ENCODE results near the gene C11orf68. TPM values are rescaled to one million over a fixed set of nuclear protein-coding genes. Genes with fewer than 3 reads are reported as not detected.

The C11orf68 gene
- total RNA-seq, 1 experiment from 2014 or later = 15.7 TPM

DNA sequence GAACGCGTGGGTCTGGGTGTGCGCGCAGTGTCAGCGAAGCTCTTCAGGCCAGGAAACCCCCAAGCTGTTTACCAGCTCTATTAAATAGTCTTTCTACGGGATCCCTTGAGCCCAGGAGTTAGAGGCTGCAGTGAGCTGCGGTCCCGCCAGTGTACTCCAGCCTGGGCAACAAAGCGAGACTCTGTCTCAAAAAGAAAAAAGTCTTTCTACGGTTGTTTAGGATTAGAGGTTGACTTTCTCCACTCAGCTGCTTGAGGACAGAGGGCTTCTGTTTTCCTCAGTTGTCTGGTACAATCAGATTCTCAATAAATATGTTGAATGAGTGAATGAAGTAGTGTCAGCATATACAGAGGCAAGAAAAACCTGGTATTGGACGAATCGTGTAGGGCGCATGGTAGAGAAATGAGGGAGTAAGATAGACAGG is 43.3 kb upstream of the C11orf68 start:
- no peak overlapping the region for H2BK15ac ChIP-seq (ENCODE audit: low read depth, low read length)
- H3K18ac ChIP-seq (ENCODE audit: insufficient read length, low read depth, low read length) = no peak overlapping the region
- H3K23me2 ChIP-seq (ENCODE audit: insufficient read length, low read depth, low read length, poor library complexity, severe bottlenecking) = peaks cover 3% of the 10 kb centered on the region
- Mint-ChIP-seq H3K27me3 (ENCODE audit: low read depth) (no peaks in the 10 kb centered on the region; the same call in 1 of the 2 replicates), H3K4me3 (peak overlapping the region; percentile 93 to 94), H3K27ac (peak overlapping the region in 2 of 3 experiments; percentile 10 to 69; a peak in 4 of 7 replicates), H3K36me3 (ENCODE audit: insufficient read depth in 1 of 3, low read depth in 3 of 3) (peaks cover 26 to 44% (median 36%) of the 10 kb centered on the region in 3 experiments), H3K9me3 (no peaks in the 10 kb centered on the region; a peak in 1 of 5 replicates), H3K4me1 (peaks cover 11 to 16% of the 10 kb centered on the region in 2 experiments)
- TF ChIP-seq, protein P1, sequence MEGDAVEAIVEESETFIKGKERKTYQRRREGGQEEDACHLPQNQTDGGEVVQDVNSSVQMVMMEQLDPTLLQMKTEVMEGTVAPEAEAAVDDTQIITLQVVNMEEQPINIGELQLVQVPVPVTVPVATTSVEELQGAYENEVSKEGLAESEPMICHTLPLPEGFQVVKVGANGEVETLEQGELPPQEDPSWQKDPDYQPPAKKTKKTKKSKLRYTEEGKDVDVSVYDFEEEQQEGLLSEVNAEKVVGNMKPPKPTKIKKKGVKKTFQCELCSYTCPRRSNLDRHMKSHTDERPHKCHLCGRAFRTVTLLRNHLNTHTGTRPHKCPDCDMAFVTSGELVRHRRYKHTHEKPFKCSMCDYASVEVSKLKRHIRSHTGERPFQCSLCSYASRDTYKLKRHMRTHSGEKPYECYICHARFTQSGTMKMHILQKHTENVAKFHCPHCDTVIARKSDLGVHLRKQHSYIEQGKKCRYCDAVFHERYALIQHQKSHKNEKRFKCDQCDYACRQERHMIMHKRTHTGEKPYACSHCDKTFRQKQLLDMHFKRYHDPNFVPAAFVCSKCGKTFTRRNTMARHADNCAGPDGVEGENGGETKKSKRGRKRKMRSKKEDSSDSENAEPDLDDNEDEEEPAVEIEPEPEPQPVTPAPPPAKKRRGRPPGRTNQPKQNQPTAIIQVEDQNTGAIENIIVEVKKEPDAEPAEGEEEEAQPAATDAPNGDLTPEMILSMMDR (conservative IDR thresholded peaks at IDR 0.05) = no peak
- no peak for DNase-seq
- no peaks in the 10 kb centered on the region for H3K9me3 ChIP-seq (ENCODE audit: control insufficient read depth, low read depth, low read length)
- H3K23ac ChIP-seq (ENCODE audit: insufficient read length, low read depth, low read length) = no peak overlapping the region
- H4K20me1 ChIP-seq (ENCODE audit: control insufficient read depth, insufficient read depth, insufficient read length) = no peaks in the 10 kb centered on the region
- H2BK120ac ChIP-seq (ENCODE audit: low read depth, low read length, poor library complexity, severe bottlenecking) = no peak overlapping the region
- no peak overlapping the region for H3K4ac ChIP-seq (ENCODE audit: low read depth, low read length)
- H4K5ac ChIP-seq (ENCODE audit: insufficient read length, low read depth, low read length) = no peak overlapping the region
- H3K27me3 ChIP-seq (ENCODE audit: insufficient read depth, low read length) = no peaks in the 10 kb centered on the region
- no peak overlapping the region for H4K8ac ChIP-seq (replicated peaks; ENCODE audit: insufficient read length, low read depth, low read length)
- H3K4me2 ChIP-seq (ENCODE audit: insufficient read depth, insufficient read length, low read length) = peak overlapping the region; percentile 77
- peaks cover 3% of the 10 kb centered on the region; the same call in 1 of the 2 replicates for H3K4me1 ChIP-seq (ENCODE audit: insufficient read depth, low read length)
- no peak overlapping the region for H3K27ac ChIP-seq (ENCODE audit: insufficient read length, low read depth, low read length)
- H2AK5ac ChIP-seq (ENCODE audit: insufficient read length, low read length) = no peak overlapping the region
- no CpG with 5 or more reads among the region's 13 CpGs for WGBS (ENCODE audit: extremely low coverage, insufficient read length, low lambda C conversion rate)
- peaks cover 5% of the 10 kb centered on the region for H3K79me1 ChIP-seq (ENCODE audit: insufficient read depth, low read depth, low read length, poor library complexity, severe bottlenecking)
- H2BK20ac ChIP-seq (ENCODE audit: low read depth, low read length, poor library complexity, severe bottlenecking) = no peak overlapping the region
- peaks cover 10% of the 10 kb centered on the region; the same call in 1 of the 2 replicates for H3K79me2 ChIP-seq (ENCODE audit: insufficient read depth, low read length)
- H4K91ac ChIP-seq (ENCODE audit: insufficient read length, low read depth, low read length) = no peak overlapping the region
- no peak overlapping the region for H2AFZ ChIP-seq (ENCODE audit: low read length)
- peak overlapping the region; percentile 6 for H3K9ac ChIP-seq (ENCODE audit: extremely low read depth, insufficient read length, low read length)
- no peak overlapping the region for H2BK12ac ChIP-seq (ENCODE audit: insufficient read length, low read depth, low read length)
- no peak overlapping the region for H3K56ac ChIP-seq (ENCODE audit: insufficient read length, low read depth, low read length)
- H3K14ac ChIP-seq (ENCODE audit: insufficient read depth, low read length) = no peak overlapping the region
- no peak overlapping the region for H2BK5ac ChIP-seq (ENCODE audit: insufficient read length, low read length)
- no peak overlapping the region for H3T11ph ChIP-seq (ENCODE audit: low read length)
